K562 treated with DMSO at 1 percent for 24 hours (cell line): Measurements from ENCODE around the gene ERCC6. TPM values are rescaled to one million over a fixed set of nuclear protein-coding genes. Genes with fewer than 3 reads are reported as not detected.

Experiments
- total RNA-seq: library from RNA; unstranded; fragments of 300-600 nt; gene quantifications from 2 replicates; pipeline ENCODE4 v1.2.3, GENCODE V29; 2022; ENCODE audit warnings: low read depth; ENCODE audit not compliant: insufficient read depth

The ERCC6 gene
- 7.5 and 9.2 TPM in 2 replicates for total RNA-seq

GRCh38 chr10:49538381-49539319, at the start of gene ERCC6:
Gene ERCC6 (minus strand): TSS chr10:49539121.

Other genes starting within 250 kb of the ERCC6 start
- 0.95 and 1.1 TPM in 2 replicates for gene C10orf71, start 240.0 kb downstream of the ERCC6 start, total RNA-seq
- not detected in 2 replicates for gene DRGX, start 143.0 kb downstream of the ERCC6 start, total RNA-seq
- gene SLC18A3, start 71.2 kb upstream of the ERCC6 start, total RNA-seq = not detected in 2 replicates
- not detected in 2 replicates for gene CHAT, start 74.9 kb upstream of the ERCC6 start, total RNA-seq
- gene C10orf53, start 140.5 kb upstream of the ERCC6 start, total RNA-seq = not detected in 2 replicates
- 0.63 and 0.97 TPM in 2 replicates for gene OGDHL, start 223.2 kb upstream of the ERCC6 start, total RNA-seq